ENCODE data around the gene NARF.

Gene NARF

DNA sequence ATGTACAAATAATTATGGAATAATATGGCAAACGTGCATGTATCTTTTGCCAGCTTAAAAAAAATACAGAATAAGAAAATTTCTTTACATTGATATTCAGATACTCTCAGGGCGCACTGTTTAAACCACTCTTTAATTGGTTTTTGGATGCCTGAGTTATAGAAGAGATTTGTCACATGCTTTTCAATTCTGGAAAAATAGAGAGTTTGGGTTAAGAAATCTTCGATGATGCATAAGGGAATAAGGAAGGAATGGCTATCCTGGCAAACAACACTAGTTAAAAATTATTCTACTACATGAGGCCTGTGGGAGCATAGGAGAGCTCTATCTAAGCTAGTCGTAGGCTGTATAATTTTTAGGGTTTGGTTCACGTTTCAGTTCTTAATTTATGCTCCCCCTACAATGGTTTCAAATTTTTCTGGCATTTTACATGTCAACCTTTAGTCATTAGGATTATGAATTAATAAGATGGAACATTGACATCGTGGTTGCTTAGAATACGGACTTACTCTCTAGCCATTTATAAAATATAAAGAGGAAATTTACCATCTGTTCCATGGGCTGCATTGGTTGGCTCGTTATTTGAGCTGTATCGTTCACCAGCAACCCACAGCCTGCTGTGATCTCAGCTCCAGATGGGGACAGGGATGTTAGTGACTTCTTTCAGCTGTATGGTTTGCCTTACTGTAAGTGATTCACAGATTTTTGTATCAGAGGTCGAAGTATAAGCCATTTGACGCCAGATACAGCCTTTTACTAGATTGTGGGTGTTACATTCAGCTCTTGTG is 15.9 kb downstream of the NARF start:
- no peak for DNase-seq (ENCODE audit: low spot score)

DNA sequence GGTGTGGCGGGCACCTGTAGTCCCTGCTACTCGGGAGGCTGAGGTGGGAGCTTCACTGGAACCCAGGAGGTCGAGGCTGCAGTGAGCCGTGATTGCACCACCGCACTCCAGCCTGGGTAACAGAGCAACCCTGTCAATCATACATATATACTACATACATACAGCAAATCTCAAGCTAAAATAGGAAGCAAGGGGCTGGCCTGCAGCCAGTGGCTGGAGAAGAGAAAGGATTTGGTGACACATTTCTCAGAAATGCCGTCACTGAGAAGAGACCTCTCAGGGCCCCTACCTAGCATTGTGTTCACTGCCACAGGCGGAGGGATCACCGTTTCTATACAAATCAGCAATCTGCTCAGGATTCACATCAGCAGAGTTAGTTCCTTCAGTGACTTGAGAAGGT is 16.9 kb downstream of the NARF start:
- DNase-seq (ENCODE audit: low spot score): no peak

DNA sequence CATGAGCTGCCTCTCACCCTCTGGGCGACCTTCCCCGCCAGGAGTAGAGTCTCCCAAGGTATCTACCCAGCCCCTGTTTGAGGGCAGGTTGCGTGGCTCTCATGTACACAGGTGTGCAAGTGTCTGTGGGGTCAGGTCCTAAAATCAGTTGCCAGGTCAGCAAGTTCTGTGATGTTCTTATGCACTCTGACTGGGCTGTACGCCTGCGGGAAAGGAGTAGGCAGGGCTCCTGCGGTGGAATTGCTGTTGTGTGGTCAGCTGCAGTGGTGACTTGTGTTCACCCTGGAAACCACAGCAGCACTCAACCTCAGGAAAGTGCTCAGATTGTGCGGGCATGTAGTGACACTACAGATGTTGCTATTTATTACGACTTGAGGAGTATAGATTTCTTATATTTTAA is 19.4 kb downstream of the NARF start:
- no peak for DNase-seq (ENCODE audit: low spot score)

DNA sequence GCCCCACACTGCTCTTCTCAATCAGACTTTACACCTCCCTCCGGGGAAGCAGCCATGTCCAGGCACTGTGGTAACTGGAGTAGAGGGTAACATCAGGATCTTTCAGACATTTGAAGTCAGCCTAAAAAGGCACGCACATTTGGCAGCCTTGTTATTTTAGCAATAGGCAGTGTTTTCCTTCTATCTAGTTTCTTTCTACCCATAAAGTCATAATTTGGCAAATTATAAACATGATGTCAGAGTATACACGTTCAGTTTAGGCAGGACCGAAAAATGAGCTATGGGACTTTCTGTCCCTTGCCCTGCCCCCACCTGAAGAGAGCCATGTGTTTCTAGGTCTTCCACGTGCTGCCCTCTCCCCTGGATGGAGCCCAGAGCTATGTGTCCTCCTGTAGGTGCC is 21.1 kb downstream of the NARF start:
- no peak for DNase-seq (ENCODE audit: low spot score)

DNA sequence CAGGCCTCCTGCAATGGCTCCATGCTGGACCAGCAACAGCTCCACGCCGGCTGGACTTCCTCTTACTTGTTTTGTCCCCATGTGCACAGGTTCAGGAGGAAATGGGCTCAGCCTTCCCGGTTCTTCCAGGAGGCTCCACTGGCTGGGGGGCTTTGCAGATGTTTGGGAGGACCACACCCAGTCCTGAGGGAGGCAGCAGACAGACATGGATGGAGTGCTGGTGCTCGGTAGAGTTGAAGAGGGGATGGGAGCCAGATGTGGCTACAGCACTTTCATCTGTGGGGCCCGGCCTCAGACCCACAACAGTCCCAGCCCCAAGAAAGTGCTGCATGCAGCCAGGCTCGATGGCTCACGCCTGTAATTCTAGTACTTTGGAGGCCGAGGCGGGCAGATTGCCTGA is 21.8 kb downstream of the NARF start:
- no peak for DNase-seq (ENCODE audit: low spot score)

DNA sequence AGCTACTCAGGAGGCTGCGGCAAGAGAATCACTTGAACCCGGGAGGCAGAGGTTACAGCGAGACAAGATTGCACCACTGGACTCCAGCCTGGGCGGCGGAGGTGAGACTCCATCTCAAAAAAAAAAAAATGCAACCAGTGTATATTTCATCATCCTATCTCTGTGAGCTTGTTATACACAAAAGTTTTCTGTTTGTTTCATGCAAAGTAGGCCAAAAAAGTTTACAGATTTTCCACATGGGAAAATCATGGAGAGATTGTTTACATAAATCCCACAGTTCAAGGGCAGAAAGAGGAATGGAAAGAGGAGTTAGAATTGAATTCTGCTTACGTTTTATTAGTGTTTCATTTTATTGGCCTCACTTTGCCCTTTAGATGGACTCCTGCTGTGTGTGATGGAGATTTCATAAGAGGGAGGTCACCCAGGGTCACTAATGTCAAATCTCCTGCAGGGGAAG is 24.7 kb downstream of the NARF start:
- no peak for DNase-seq (ENCODE audit: low spot score)

DNA sequence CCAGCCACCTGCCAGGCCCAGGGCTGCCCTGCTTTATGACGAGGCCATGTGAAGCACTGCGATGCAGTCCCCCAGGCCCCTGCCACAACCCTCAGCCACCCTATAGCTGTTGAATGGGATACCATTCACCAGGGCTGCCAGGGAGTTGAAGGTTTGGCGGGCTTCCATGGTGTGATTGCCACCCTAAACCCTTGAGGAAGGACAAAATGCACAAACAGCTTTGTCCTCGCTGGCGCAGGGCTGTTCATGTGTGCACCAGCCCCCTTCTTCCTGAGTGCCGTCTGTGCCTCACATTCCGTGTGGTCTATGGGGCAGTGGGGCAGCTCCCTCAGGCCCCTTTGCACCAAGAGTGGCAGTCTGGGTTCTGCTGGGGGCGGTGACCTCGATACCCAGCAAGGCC is 25.3 kb downstream of the NARF start:
- no peak for DNase-seq (ENCODE audit: low spot score)

DNA sequence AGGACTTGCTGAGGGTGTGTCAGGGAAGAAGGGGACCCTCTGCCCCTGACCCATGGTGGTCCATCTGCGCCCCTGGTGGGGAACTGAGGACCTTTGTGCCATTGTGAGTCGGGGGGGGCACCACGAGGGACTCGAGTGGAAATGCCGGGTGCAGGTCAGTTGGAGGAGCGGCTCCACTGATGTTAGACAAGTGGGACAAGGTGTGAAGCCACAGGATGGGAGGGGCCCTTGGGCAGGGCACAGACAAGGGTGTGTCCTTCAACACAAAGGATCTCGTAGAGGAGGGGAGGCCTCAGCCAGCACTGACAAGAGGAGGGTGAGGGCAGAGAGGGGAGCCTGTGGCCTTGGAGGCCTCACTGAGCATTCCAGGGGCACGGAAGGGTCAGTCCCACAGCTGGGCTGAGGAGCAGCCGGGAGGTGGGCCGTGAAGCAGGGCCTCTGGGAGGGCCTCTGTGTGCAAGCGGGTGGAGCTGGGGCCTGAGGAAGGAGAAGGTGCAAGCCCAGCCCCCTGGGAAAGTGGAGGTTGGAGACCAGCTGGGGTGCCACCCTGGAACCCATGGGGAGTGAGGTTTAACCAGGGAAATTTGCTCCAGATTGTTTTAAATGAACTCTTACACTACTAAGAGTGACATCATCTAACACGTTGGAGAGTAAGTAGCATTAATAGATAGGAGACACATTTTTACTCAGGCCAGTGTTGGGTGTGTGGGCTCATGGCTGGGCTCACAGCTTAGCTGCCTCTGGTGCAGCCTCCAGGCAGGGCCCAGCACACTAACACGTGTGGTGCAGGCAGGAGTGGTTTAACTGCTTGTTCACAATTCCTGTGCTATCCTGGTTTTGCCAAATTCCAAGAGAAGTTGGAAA is 27.9 kb downstream of the NARF start:
- no peak for DNase-seq (ENCODE audit: low spot score)

DNA sequence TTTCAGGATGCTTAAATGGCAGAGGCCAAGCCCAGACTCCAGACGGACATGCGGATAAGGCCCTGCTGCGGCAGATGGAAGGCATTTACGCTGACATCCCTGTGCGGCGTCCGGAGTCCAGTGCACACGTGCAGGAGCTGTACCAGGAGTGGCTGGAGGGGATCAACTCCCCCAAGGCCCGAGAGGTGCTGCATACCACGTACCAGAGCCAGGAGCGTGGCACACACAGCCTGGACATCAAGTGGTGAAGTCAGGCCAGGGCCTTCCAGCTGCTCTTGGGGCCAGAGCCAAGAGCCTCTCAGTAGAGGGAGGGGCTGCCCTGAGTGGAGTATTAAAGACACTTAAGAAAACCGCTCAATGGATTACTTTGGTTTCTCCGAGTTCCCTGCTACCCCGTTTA is 29.4 kb downstream of the NARF start:
- DNase-seq (ENCODE audit: low spot score): no peak

DNA sequence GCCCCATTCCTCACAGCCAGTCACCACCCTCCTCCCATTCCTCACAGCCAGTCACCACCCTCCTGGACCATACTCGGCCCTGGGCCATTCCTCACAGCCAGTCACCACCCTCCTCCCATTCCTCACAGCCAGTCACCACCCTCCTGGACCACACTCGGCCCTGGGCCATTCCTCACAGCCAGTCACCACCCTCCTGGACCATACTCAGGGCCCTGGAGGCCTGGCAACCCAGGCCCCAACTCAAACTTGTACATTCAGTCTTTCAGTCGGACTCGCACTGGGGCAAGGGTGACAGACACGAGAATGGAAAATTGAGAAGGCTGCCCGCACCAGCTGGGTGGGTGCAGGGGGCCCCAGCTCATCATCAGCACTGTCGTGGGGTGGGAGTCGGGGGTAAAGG is 30.6 kb downstream of the NARF start:
- no peak for DNase-seq (ENCODE audit: low spot score)

DNA sequence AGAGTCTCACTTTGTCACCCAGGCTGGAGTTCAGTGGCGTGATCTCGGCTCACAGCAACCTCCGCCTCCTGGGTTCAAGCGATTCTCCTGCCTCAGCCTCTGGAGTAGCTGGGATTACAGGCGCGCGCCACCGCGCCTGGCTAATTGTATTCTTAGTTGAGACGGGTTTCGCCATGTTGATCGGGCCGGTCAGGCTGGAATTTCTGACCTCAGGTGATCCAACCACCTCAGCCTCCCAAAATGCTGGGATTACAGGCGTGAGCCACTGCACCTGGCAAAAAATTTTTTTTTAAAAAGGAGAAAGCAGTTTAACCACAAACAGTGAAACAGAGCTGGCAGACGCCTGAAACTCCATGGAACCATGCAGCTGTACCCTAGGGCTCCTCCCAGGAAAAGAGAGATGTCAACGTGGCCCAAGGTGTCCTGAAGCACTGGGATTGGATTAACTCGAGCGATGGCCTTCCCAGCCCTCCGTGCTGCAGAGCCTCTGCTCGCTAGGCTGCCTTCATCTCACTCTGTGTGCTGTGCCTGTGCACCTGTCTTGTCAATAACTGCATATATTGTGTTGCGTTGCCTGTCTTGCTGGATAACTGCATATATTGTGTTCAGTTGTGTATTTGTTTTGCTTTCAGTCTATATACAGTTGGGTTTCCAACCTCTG is 31.4 kb downstream of the NARF start:
- no peak for DNase-seq (ENCODE audit: low spot score)

DNA sequence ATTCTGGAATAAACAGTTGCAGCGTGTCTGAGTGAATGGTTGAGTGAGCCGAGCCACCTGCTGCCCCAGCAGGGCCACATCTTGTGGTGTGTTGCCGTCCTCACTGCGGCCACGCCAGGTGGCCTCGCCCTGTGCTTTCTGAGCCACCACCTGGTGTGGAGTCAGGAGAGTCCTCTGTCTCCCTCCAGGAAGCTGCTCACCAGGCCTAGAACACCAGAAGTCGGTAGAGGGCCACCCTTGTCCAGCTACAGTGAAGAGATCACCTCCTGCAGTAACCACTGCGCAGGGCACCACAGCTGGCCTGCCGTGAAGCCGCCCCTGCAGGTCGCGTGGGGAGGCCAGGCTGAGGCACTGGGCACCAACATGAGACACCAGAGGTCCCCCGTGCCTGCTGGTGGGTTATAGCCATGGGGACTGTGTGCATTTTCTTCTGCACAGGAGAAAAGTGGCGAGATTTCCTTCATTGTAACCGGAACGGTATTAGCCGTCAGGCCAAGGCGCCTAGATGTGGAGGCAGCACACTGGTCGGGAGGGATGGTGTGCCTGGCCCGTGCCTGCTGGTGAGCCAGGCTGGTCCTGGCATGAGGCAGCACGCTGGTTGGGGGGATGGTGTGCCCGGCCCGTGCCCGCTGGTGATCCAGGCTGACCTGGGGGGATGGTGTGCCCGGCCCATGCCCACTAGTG is 32.1 kb downstream of the NARF start:
- DNase-seq (ENCODE audit: low spot score): no peak

DNA sequence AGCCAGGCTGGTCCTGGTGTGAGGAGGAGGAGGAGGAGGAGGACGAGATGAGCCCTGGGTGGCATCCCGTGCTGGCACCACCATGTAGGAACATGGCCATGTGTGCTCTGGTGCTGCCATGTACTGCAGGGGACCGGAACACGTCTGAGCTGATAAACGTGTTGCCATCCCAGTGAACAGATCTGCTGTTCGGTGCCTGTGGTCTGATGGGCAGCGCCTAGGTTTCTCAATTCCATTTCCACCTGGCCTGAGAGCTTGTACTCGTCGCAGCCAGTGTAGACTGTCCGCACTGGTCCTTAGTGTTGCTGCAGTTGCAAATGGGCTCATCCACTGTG is 32.6 kb downstream of the NARF start:
- no peak for DNase-seq (ENCODE audit: low spot score)

DNA sequence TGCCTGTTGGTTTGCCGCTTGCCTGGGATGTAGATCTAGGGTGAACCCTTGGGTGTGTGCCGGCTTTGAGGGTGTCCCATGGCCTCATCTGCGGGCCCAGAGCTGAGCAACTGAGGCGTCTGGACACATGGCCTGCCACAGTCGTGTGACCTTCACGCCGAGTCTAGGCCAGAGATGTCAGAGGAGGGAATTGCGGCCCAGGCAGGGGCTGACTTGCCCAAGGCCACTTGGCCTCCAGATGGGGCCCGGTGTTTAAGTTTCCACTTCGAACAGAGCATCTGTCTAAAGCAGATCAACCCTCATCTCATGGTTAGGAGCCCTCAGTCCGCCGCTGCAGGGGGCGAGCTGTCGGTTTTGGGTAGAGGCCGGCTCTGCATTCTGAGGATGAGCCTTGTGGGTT is 33.0 kb downstream of the NARF start:
- no peak for DNase-seq (ENCODE audit: low spot score)

DNA sequence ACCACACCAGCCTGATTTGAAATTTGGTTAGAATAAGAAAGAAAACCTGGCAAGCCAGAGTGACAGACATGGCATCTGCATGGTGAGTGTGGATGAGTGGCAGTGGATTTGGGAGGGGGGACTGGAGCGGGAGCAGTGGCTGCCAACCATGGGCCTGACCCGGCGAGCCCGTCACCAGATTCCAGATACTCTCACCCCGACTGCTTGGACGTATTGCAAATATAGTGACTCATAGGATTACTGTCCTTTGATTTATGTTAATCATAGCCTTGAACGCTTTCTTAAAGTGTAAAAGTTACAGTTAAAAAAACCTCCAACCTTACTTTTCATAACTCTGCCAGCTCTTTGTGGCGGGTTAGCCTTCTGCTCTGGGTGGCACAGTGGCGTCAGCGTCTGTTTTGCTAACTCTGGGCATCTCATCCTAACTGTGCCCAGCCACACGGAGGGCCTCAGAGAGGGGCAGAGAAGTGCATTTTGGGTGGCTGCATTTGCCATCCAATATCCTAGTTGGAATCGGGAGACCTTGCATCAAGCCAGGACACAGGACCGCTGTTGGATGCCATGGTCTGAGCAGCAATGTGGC is 34.2 kb downstream of the NARF start:
- no peak for DNase-seq (ENCODE audit: low spot score)

DNA sequence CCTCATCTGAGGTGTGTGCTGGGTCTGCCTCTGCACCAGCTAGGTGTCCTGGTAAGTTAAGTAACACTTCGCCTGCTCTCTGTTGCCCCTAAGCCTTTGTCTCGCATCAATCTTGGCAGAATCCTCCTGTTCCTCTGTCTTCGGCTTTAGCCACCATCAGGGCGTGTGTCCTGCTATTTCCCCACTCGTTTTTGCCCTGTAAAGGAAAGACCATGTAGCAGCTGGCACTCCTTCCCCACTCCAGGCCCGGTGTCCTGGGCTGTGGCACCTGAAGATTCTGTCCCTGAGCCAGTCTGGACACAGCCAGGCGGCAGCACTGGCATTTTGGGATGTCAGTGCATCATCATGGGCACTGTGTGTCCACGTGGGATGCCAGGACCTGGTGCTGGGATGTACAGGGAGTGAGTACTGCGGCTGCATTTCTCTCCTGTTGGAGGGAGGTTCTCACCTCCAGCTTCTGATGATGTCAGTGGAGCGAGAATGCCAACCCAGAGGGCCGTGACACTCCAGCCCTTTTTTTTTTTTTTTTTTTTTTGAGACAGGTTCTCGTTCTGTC is 34.8 kb downstream of the NARF start:
- no peak for DNase-seq (ENCODE audit: low spot score)

DNA sequence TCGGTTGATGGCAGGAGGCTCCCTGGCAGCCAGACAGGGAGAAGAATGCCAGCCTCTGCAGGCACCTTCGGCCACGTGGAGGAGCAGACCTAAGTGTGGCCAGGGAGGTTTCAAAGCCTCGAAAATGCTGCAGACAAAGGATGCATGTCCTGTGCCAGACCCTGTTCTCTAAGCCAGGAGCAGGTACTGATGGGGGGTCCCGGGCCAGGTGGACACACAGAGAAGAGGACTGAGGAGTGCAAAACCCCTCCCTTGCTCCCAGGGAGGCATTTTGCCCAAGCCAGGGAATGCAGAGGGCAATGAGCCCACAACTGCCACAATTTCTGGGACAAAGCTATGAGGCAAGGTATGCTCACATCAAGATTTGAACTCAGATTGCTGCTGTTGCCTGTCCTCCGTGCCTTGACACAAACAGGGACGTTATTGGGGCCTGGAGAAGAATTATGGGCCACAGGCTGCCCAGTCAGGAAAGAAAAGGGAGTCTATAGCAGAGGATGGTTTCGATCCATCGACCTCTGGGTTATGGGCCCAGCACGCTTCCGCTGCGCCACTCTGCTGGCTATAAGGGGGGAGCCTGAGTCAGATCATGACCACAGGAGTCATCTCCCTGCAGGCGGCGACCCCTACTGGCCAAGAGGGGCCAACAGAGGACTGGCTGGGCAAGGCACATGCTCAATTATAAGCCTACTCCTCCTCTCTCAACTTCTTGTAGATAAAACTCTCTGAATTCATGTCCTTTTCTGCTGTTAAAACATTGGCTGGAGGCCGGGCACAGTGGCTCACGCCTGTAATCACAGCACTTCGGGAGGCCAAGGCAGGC is 35.9 kb downstream of the NARF start:
- peak; percentile 84 for DNase-seq (ENCODE audit: low spot score)

DNA sequence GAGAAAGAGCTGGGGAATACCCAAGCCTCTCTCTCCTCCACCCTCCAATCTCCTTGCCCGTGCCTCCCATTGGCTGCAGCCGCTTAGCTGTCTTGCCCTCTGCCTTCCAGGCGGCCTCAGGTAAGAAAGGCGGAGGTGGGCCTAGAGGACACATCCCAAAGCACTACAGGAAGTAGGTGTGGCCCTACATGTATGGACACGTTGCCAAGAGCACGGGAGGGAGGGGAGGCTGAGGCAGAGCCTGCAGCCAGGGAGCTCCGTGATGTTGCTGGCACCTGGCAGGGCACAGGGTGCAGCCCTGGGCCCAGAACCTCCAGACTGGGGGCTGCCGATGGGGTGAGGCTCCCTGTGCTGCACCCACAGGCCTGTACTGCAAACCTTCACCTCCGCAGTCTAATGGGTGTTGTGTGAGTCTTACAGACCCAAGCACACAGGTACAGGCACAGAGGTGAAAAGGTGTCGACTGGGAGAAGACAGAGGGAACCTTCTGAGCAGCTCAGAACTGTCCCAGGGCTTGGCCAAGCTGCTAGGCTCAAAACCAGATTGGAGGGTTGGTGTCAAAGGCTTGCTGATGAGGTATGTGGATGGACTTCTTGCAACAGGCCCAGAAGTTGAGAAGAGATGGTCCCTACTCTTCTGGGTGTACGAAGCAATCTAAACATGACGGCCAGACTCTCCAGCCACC is 37.4 kb downstream of the NARF start:
- no peak for DNase-seq (ENCODE audit: low spot score)

DNA sequence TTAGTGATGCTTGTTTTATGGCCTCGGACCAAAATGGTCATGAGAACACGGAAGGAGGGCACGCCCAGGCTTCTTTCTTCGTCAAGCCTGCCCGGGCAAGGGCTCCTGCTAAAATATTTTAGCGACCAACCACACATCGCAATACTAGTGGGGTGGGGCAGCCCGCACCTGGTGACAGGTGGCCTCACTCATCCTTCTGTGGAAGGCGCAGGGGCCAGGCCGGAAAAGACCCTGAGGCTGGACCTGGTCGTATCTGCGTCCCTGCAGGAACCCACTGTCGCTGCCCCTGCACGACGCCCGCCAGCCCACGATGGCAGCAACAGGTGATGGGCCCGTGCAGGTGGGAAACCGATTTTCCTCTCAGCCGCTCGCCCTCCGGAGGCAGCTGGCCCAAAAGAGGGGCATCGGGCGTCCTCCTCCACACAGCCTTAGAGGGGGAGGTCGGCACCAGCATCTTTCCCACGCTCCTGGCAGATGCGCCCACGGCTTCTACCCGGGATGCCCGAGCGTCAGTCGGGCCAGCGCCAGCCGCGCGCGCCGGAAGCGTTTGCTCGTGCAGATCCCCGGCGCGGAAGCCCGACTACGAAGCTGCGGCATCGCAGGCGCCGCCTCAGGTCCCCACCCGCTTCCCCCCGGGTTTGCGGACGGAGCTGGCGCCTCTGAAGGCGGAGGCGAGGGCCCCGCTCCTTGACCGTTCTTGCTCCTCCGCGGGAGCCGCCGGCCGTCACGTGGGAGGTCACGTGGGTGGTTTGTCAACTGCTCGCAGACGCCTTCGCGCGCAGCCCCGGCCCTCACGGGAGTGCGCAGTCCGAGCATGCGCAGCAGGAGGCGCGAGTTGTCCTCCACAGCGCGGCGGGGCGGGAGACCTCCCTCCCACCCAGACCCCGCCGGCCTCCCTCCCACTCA is 38.2 kb downstream of the NARF start:
- peak; percentile 90 for DNase-seq (ENCODE audit: low spot score)
